Cardiac fibroblast (primary cell): ENCODE results near the gene MEF2B.

ENCODE experiments used
- DNase-seq, 2 donors: peaks; one replicate each; pipeline versions ENCODE4 v3.0.0 to v3.0.0-alpha.2; 2010; ENCODE audit warnings: low read depth in 2 of 2
- H3K4me3 ChIP-seq, 2 donors: replicated peaks in 1 of 2; 1 replicate in 1 of 2; 2 replicates in 1 of 2; pipeline ENCODE4 v1.5.1; 2011; ENCODE audit warnings: low read depth in 2 of 2, low read length in 2 of 2, mild to moderate bottlenecking in 2 of 2, moderate library complexity in 1 of 2
- TF ChIP-seq, protein P1 (sequence below): IDR thresholded peaks from one replicate; pipeline ENCODE4 v1.5.1; 2011; ENCODE audit warnings: low read depth, mild to moderate bottlenecking, low read length, inconsistent platforms

MEF2B gene

DNA sequence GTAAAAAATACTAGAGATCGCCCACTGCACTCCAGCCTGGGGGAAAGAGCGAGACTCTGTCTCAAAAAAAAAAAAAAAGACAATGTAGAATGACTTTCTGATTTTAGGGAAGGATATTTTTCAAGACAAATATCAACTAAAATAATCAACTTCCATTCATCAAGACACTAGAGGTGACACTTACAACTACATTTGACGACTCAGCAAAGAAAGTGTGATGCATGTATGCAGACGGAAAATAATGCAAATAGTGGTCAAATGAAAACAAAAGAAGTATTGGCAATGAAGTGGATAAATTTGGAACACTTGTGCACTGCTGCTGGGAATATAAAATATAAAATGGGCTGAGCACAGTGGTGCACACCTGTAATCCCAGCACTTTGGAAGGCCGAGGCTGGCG is 44.0 kb downstream of the MEF2B start:
- H3K4me3 ChIP-seq = no peak overlapping the region
- TF ChIP-seq, protein P1, sequence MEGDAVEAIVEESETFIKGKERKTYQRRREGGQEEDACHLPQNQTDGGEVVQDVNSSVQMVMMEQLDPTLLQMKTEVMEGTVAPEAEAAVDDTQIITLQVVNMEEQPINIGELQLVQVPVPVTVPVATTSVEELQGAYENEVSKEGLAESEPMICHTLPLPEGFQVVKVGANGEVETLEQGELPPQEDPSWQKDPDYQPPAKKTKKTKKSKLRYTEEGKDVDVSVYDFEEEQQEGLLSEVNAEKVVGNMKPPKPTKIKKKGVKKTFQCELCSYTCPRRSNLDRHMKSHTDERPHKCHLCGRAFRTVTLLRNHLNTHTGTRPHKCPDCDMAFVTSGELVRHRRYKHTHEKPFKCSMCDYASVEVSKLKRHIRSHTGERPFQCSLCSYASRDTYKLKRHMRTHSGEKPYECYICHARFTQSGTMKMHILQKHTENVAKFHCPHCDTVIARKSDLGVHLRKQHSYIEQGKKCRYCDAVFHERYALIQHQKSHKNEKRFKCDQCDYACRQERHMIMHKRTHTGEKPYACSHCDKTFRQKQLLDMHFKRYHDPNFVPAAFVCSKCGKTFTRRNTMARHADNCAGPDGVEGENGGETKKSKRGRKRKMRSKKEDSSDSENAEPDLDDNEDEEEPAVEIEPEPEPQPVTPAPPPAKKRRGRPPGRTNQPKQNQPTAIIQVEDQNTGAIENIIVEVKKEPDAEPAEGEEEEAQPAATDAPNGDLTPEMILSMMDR = no peak
- DNase-seq = no peak

DNA sequence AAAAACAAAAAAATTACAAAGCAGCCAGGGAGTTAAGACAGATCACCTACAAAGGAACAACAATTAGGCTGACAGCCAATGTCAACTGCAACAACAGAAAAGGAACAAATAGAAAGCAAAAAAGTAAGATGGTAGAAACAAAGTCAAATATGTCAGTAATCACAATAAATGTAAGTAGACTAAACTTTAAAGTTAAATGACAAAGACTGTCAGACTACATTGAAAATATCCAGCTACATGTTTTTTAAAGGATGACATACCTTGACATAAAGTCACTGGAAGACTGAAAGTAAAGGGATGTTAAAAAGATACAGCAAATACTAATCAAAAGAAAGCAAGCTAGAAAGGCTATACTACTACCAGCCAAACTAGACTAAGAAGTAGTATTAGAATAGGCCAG is 46.7 kb downstream of the MEF2B start:
- TF ChIP-seq, protein P1 = no peak
- H3K4me3 ChIP-seq = no peak overlapping the region
- no peak for DNase-seq

DNA sequence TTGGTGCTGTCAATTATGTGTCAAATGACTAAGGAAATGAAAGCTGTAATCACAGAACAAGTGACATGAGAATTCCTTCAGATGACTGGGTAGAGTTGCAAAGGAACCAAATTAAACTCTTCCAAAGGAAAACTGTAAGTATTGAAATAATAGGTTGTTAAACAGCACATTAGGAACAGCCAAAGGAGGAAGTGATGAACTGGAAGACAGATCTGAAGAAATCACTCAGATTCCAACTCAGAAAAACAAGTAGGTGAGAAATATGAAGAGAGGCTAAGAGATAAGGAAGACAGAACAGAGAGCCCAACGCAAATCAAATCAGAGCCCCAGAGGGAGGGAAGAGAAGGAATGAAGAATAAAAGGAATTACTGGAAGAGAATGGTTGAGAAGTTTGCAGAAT is 47.2 kb downstream of the MEF2B start:
- no peak for DNase-seq
- H3K4me3 ChIP-seq = no peak overlapping the region
- TF ChIP-seq, protein P1 = no peak

DNA sequence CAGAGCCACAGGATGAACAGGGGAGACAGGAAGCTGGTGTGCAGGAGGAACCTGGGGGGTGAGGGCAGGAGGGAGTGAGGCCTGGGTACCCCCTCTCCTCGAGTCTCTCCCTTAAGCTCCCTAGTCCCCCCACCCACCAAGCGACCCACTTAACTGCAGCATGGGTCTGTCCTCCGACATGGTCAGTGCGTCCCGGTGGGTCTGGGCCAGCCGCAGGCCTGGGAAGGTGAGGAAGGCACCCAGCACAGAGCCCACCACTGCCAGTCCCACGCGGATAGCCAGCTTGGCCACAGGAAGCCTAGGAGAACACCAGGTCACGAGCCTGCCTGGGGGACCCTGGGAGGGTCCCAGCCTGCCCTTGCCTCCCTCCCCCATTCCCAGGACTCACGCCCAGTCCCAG is 48.7 kb downstream of the MEF2B start:
- TF ChIP-seq, protein P1 = no peak
- no peak for DNase-seq
- no peak overlapping the region for H3K4me3 ChIP-seq

DNA sequence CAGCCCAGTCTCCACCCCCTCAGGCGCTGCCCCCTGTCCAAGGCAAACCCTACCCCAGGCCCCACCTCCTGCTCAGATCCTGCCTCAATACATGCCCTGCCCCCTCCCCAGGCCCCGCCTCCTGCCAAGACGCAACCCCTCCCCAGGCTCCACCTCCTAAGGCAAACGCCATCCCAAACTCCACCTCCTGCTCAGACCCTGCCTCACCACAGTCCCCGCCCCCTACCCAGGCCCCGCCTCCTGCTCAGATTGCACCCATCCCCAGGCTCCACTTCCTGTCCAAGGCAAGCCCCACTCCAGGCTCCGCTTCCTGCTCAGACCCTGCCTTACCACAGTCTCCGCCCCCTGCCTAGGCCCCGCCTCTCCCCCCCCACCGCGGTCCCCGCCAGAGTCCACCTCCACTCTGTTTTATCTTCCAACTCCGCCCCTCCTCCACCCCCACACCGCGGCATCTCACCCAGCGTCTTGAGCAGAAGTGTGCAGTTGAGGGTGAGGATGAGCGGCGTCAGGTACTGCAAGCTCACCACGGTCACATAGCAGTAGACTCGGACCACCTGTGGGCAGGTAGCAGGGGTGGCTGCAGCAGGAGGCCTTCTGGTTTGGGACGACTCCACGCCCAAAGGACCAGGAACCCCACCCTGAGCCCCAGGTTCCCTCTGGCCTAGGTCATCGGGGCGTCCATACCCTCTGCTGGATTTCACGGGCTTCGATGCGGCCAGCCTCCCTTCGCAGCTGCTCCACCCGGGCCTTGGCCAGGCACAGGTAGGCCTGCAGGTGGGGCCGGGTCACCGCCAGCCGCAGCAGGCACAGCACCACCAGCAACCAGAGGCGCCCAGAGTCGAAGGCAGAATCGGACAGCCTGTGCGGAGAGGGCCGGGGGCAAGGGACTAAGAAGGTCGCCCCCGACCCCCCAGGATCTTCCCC is 49.5 kb downstream of the MEF2B start:
- peak; percentile 46 to 86 for DNase-seq
- no peak overlapping the region for H3K4me3 ChIP-seq
- TF ChIP-seq, protein P1 = no peak

DNA sequence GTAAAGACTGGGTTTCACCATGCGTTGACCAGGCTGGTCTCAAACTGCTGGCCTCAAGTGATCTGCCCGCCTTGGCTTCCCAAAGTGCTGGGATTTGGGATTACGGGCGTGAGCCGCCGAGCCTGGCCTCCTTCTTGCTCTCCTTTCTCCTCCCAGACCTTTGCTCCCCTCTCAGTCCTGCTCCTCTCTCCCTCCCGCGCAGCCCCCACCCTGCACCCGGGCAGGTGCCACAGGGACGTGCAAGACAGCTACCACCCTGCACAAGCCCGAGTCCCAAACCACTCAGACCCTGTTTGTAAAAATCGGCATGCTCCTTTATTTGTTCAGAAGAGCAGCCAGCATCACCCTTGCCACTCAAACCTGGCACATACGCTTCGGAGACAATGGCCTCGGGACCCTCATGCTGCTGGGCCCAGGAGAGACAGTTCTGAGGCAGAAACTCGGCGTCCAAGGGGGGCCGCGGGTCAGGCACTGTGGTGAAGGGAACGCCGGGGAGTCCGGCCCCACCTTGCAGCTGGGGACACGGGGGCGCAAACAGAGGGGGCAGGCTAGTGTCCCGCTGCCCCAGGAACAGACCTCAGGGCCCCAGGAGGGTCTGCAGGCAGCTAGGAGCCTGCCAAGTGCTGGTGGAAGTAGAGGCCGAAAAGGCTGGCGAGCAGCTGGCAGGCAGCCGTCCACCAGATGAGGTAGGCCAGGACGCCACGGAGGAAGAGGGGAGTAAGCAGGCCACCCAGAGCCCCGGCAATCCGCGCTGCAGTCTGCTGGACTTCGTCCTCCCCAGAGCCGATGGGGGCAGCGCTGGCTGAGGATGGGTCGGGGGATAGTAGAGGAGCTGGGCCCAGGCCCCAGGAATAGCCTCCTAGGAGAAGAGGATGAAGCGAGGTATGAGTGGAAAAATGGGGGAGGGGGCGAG is 50.5 kb downstream of the MEF2B start:
- H3K4me3 ChIP-seq = no peak overlapping the region
- no peak for DNase-seq
- TF ChIP-seq, protein P1 = no peak
